SK-N-SH treated with all-trans-retinoic acid at 6 μM for 48 hours (cell line): ENCODE results near the gene RNASE8.

Experiments
- PPARA ChIP-seq: fragments of 250-450 bp; sonication (Bioruptor Pico); IDR thresholded peaks from 2 replicates; pipeline ENCODE4 v1.5.0; 2020; ENCODE audit warnings: mild to moderate bottlenecking, borderline replicate concordance
- RARB ChIP-seq: fragments of 250-450 bp; sonication (Bioruptor Pico); IDR thresholded peaks from 2 replicates; pipeline ENCODE4 v1.8.0; 2021; ENCODE audit warnings: mild to moderate bottlenecking, moderate library complexity
- ZC3H10 ChIP-seq: fragments of 250-450 bp; sonication (Bioruptor Pico); IDR thresholded peaks from 2 replicates; pipeline ENCODE4 v1.5.1; 2021; ENCODE audit warnings: mild to moderate bottlenecking, moderate library complexity
- ZNF8 ChIP-seq: fragments of 450-650 bp; formaldehyde crosslinking; IDR thresholded peaks from 2 replicates; pipeline ENCODE4 v1.5.0; 2020; ENCODE audit warnings: mild to moderate bottlenecking, moderate library complexity

DNA sequence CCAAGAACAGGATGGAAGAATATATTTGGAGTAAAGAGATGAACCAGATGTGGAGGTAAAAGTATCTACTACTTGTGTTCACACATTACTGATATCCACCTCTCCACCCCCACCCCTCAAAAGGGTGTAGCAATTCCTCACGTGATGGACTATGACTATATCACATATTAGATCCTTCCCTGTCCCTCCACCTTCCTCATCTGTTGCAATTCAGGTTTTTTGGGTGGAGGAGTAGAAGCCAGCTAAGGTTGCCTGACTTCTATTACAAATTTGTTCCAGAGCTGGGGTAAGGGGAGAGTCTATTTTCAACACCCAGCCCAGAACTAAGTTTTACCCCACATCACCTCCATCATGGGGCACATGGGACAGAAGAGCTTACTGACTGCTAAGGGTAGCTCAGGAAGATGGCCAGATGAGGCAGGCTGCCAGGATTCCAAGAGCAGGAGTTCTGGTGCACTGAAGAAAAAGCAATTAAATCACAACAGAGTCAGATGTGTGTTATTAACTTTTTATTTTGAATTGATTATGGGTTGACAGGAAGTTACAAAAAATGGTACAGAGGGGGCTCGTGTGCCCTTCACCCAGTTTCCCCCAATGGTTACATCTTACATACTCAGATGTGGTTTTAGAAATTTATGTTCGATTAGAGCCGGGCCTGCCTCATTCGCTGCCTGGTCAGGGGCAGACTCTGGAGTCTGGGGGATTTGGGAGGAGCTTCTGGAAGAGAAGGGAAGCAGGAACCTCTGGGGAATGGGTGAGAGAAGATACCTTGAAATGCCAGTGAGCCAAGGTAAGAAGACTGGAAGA, 25.1 kb upstream of the RNASE8 start:
- TF ChIP-seq PPARA (CRISPR knock-in tag) (no peak), RARB (CRISPR knock-in tag) (no peak), ZC3H10 (CRISPR knock-in tag) (no peak), ZNF8 (CRISPR knock-in tag) (no peak)
